ENCODE data around the gene ULBP1. TPM values are rescaled to one million over a fixed set of nuclear protein-coding genes. Genes with fewer than 3 reads are reported as not detected.
"Not testable (repeated sequence)": the region's sequence is repeated elsewhere in the genome, so short reads cannot be mapped to it uniquely, and the experiment has no call there.

ULBP1 gene
- total and polyA plus RNA-seq, 8 donors: 0.02 to 1.3 (median 0.09) TPM; not detected in 3

GRCh38 chr6:149919834-149920225 is 43.9 kb upstream of the ULBP1 start:
- no peak for TF ChIP-seq CTCF (IDR thresholded peaks at IDR 0.05)
- H3K4me3 ChIP-seq: no peak overlapping the region
- DNase-seq (peak in 1 of 6 donors; percentile 17), ATAC-seq (no peak), FAIRE-seq (no peak)
- 74 to 83% methylated on average over 4 of the region's 4 CpGs for WGBS, 2 donors
- peaks cover 0 to 3% (median 0%) of the 10 kb centered on the region in 3 donors for H3K4me1 ChIP-seq
- H3K27ac ChIP-seq: no peak overlapping the region
- H3K36me3 ChIP-seq: no peaks in the 10 kb centered on the region
- H3K9me3 ChIP-seq: no peaks in the 10 kb centered on the region
- H3K27me3 ChIP-seq: no peaks in the 10 kb centered on the region
- intact Hi-C loops (cut with DNase I): loop anchor here in 2 of 3 donors (5.0 kb wide), 2 partner anchors 78 to 83 kb away; no protein-coding TSS in a partner anchor

GRCh38 chr6:149921361-149921760 is 42.4 kb upstream of the ULBP1 start:
- DNase-seq: peak in 1 of 6 donors; percentile 34
- intact Hi-C loops (cut with DNase I): loop anchor here in 1 of 3 donors (5.0 kb wide), 1 partner anchor 84 kb away; no protein-coding TSS in a partner anchor
- H3K9me3 ChIP-seq: no peaks in the 10 kb centered on the region
- no peak for TF ChIP-seq CTCF (IDR thresholded peaks at IDR 0.05)
- FAIRE-seq: no peak
- WGBS, 2 donors: 85 to 86% methylated on average over 6 of the region's 6 CpGs
- H3K4me1 ChIP-seq: peaks cover 0 to 3% (median 0%) of the 10 kb centered on the region in 3 donors
- no peak overlapping the region for H3K4me3 ChIP-seq
- no peak overlapping the region for H3K27ac ChIP-seq
- no peaks in the 10 kb centered on the region for H3K36me3 ChIP-seq
- H3K27me3 ChIP-seq: no peaks in the 10 kb centered on the region
- ATAC-seq: no peak

- not testable (repeated sequence) for H3K4me3 ChIP-seq
- DNase-seq: peak in 1 of 6 donors; percentile 48
- WGBS, 2 donors: 33 to 46% methylated on average over 5 of the region's 5 CpGs
Observed at GRCh38 chr6:149922091-149922490, 41.7 kb upstream of the ULBP1 start.

GRCh38 chr6:149922642-149923326 is 41.0 kb upstream of the ULBP1 start, which contains the start of gene RAET1G:
RAET1G (minus strand) TSS chr6:149923121; CDS start chr6:149923010, 111 bp downstream.
- peak within 1 kb of the TSS; percentile 10 to 61 (median 26) for H3K4me3 ChIP-seq
- peaks cover 0 to 3% (median 0%) of the 10 kb centered on the region in 3 donors for H3K4me1 ChIP-seq
- DNase-seq: peak; percentile 81 to 92 (median 88)
- no peaks in the 10 kb centered on the region for H3K27me3 ChIP-seq
- no peak within 1 kb of the TSS for H3K27ac ChIP-seq
- ATAC-seq: peak; percentile 79 to 90 (median 86)
- intact Hi-C loops (cut with DNase I): loop anchor here in 1 of 3 donors (5.0 kb wide), 1 partner anchor 85 kb away; no protein-coding TSS in a partner anchor
- 1% methylated on average over 37 to 40 of the region's 40 CpGs for WGBS, 2 donors
- no peak for TF ChIP-seq CTCF (IDR thresholded peaks at IDR 0.05)
- no peaks in the 10 kb centered on the region for H3K9me3 ChIP-seq
- no peaks in the 10 kb centered on the region for H3K36me3 ChIP-seq
- peak; percentile 32 for FAIRE-seq

More at GRCh38 chr6:149922091-149922490, 41.7 kb upstream of the ULBP1 start:
- H3K27ac ChIP-seq, H3K27me3 ChIP-seq, H3K4me1 ChIP-seq, FAIRE-seq, H3K9me3 ChIP-seq, H3K36me3 ChIP-seq, ATAC-seq: not testable (repeated sequence)
- intact Hi-C loops (cut with DNase I): loop anchor here in 1 of 3 donors (5.0 kb wide), 1 partner anchor 85 kb away; no protein-coding TSS in a partner anchor

- no peak for TF ChIP-seq CTCF (IDR thresholded peaks at IDR 0.05)
- no peak for FAIRE-seq
- H3K4me1 ChIP-seq: peaks cover 0 to 3% (median 0%) of the 10 kb centered on the region in 3 donors
- no peaks in the 10 kb centered on the region for H3K9me3 ChIP-seq
- H3K27me3 ChIP-seq: no peaks in the 10 kb centered on the region
- peak in 1 of 6 donors; percentile 19 for DNase-seq
- H3K4me3 ChIP-seq: peak overlapping the region; percentile 10 to 61 (median 26)
- peak in 3 of 4 donors; percentile 1 to 4 (median 1) for ATAC-seq
- intact Hi-C loops (cut with DNase I): loop anchor here in 1 of 3 donors (5.0 kb wide), 1 partner anchor 86 kb away; no protein-coding TSS in a partner anchor
- 21 to 23% methylated on average over 33 of the region's 33 CpGs for WGBS, 2 donors
- H3K36me3 ChIP-seq: no peaks in the 10 kb centered on the region
- H3K27ac ChIP-seq: no peak overlapping the region
Observed at GRCh38 chr6:149923327-149923986, 40.3 kb upstream of the ULBP1 start.
